GM12878 (cell line): Measurements from ENCODE around the gene FAM20B. TPM values are rescaled to one million over a fixed set of nuclear protein-coding genes. Genes with fewer than 3 reads are reported as not detected.

Source experiments
- ATAC-seq: fragments of 200-7000 bp; cut with Tn5 transposase; 3 replicates; pipeline ENCODE4 v1.9.1; 2020; ENCODE audit warnings: mild to moderate bottlenecking, moderate library complexity
- BruUV-seq: library from RNA; stranded (reverse); fragments of 400-500 nt; replicated peaks from 2 replicates; lab custom pipeline; 2021; lab: Mats Ljungman, UMichigan
- CTCF ChIA-PET: fragments of 300-600 bp; sonication (Branson Sonifier 250); formaldehyde crosslinking; extraction: SDS; loops from one replicate; lab custom pipeline; 2021; ENCODE audit warnings: inconsistent platforms; lab: Yijun Ruan, JAX
- POLR2A ChIA-PET: fragments of 350-600 bp; formaldehyde crosslinking; extraction: SDS; loops from one replicate; lab custom pipeline; 2021; ENCODE audit warnings: inconsistent platforms; lab: Charles Lee
- RAD21 ChIA-PET: fragments of 300-600 bp; sonication (Branson Sonifier 250); formaldehyde crosslinking; loops from one replicate; lab custom pipeline; 2023; ENCODE audit warnings: antibody characterized with exemption; ENCODE audit not compliant: unreplicated experiment; lab: Charles Lee
- SMC1A ChIA-PET: fragments of 300-600 bp; sonication (Branson Sonifier 250); formaldehyde crosslinking; loops from one replicate; lab custom pipeline; 2023; ENCODE audit not compliant: unreplicated experiment, uncharacterized antibody; lab: Charles Lee
- DNase-seq: peaks from one replicate; pipeline ENCODE4 v3.0.0-alpha.2; 2011; ENCODE audit warnings: low read depth, low spot score
- FAIRE-seq: peaks from 3 replicates; lab custom pipeline; 2011; peaks lifted over from hg19 to GRCh38; lab: Jason Lieb, UNC
- H2AFZ ChIP-seq: 2 replicates; pipeline ENCODE4 v1.6.0; 2011; ENCODE audit warnings: low read depth, low read length, control low read depth; ENCODE audit not compliant: control insufficient read depth
- H3K27ac ChIP-seq: 2 replicates; pipeline ENCODE4 v1.5.1; 2011; ENCODE audit warnings: control low read depth; ENCODE audit not compliant: control insufficient read depth, insufficient read depth
- H3K27me3 ChIP-seq, 2 experiments: replicated peaks in 1 of 2; 2 replicates each; pipeline versions ENCODE4 v1.6.0 to v1.6.1; 2011; ENCODE audit warnings: low read length in 1 of 2; ENCODE audit not compliant: control insufficient read depth in 2 of 2, insufficient read depth in 2 of 2
- H3K36me3 ChIP-seq, 2 experiments: 2 replicates each; pipeline ENCODE4 v1.5.1; 2011; ENCODE audit warnings: low read length in 1 of 2; ENCODE audit not compliant: control insufficient read depth in 2 of 2, insufficient read depth in 2 of 2
- H3K4me1 ChIP-seq: 2 replicates; pipeline ENCODE4 v1.6.1; 2011; ENCODE audit warnings: mild to moderate bottlenecking, low read length, moderate library complexity, mixed read lengths; ENCODE audit not compliant: control insufficient read depth, insufficient read depth
- H3K4me2 ChIP-seq: 2 replicates; pipeline ENCODE4 v1.6.0; 2011; ENCODE audit warnings: control low read depth; ENCODE audit not compliant: control insufficient read depth, insufficient read depth
- H3K4me3 ChIP-seq: fragments of 200-600 bp; sonication (generic); 2 replicates; pipeline ENCODE4 v1.5.1; 2016
- H3K79me2 ChIP-seq: 2 replicates; pipeline ENCODE4 v1.6.0; 2011; ENCODE audit warnings: low read length; ENCODE audit not compliant: control insufficient read depth, insufficient read depth
- H3K9ac ChIP-seq: 2 replicates; pipeline ENCODE4 v1.8.0; 2011; ENCODE audit warnings: low read length, control low read depth, mixed read lengths; ENCODE audit not compliant: control insufficient read depth, insufficient read depth
- H3K9me3 ChIP-seq: replicated peaks from 3 replicates; pipeline ENCODE4 v1.5.1; 2011; ENCODE audit warnings: mild to moderate bottlenecking, low read length; ENCODE audit not compliant: control insufficient read depth, insufficient read depth
- H4K20me1 ChIP-seq: 2 replicates; pipeline ENCODE4 v1.6.0; 2011; ENCODE audit not compliant: control insufficient read depth, insufficient read depth
- BCLAF1 ChIP-seq: fragments of 450-650 bp; IDR thresholded peaks from 2 replicates; pipeline ENCODE4 v1.6.1; 2017; ENCODE audit warnings: antibody characterized with exemption, mild to moderate bottlenecking, moderate library complexity
- CBFB ChIP-seq: IDR thresholded peaks from 2 replicates; pipeline ENCODE4 v1.6.1; 2016; ENCODE audit warnings: antibody characterized with exemption, low read depth
- CBX5 ChIP-seq: sonication (generic); IDR thresholded peaks from 2 replicates; pipeline ENCODE4 v1.6.1; 2016; ENCODE audit warnings: low read depth, moderate library complexity, mild to moderate bottlenecking, inconsistent platforms
- CHD4 ChIP-seq: fragments of 200-600 bp; sonication (generic); IDR thresholded peaks from 2 replicates; pipeline ENCODE4 v1.6.1; 2016; ENCODE audit warnings: mild to moderate bottlenecking
- HDAC6 ChIP-seq: fragments of 200-600 bp; sonication (generic); IDR thresholded peaks from one replicate; pipeline ENCODE4 v1.8.0; 2017; ENCODE audit warnings: antibody characterized with exemption; ENCODE audit not compliant: unreplicated experiment
- MYC ChIP-seq: IDR thresholded peaks from 2 replicates; pipeline ENCODE4 v1.6.1; 2011; ENCODE audit warnings: mild to moderate bottlenecking, low read length, moderate library complexity, inconsistent platforms; ENCODE audit not compliant: insufficient read depth, insufficient replicate concordance, insufficient read length, severe bottlenecking
- NRF1 ChIP-seq: conservative IDR thresholded peaks from 2 replicates; pipeline ENCODE4 v1.6.1; 2011; ENCODE audit warnings: mild to moderate bottlenecking, low read depth, low read length, improper control_type of control experiment
- POLR2AphosphoS2 ChIP-seq: IDR thresholded peaks from 2 replicates; pipeline ENCODE4 v1.6.1; 2011; ENCODE audit warnings: low read depth, mild to moderate bottlenecking, low read length, improper control_type of control experiment, moderate library complexity
- PRDM15 ChIP-seq: fragments of 450-650 bp; formaldehyde crosslinking; IDR thresholded peaks from 2 replicates; pipeline ENCODE4 v1.4.0; 2020; ENCODE audit warnings: mild to moderate bottlenecking, moderate library complexity
- SREBF2 ChIP-seq: IDR thresholded peaks from 2 replicates; pipeline ENCODE4 v1.6.1; 2012; ENCODE audit warnings: mild to moderate bottlenecking, low read length
- SUZ12 ChIP-seq: fragments of 200-600 bp; sonication (generic); IDR thresholded peaks from one replicate; pipeline ENCODE4 v1.6.1; 2018; ENCODE audit warnings: antibody characterized with exemption, mild to moderate bottlenecking; ENCODE audit not compliant: unreplicated experiment
- TARDBP ChIP-seq: IDR thresholded peaks from 2 replicates; pipeline ENCODE4 v1.6.1; 2016; ENCODE audit warnings: borderline replicate concordance
- YY1 ChIP-seq: IDR thresholded peaks from 2 replicates; pipeline ENCODE4 v1.6.1; 2011; ENCODE audit warnings: low read depth, mild to moderate bottlenecking, low read length
- WGBS: methylation state at CpG from one replicate; pipeline ENCODE4 v1.1.6; 2016; ENCODE audit warnings: low lambda C conversion rate; ENCODE audit not compliant: insufficient replicate concordance, insufficient coverage; ENCODE audit errors: missing lambda C conversion rate; 5-methylcytosine and 5-hydroxymethylcytosine counted together
- in situ Hi-C: fragments of 300-500 bp; cut with MboI; formaldehyde crosslinking; loops from 9 replicates; pipeline ENCODE4 v1.14.3; 2018; ENCODE audit warnings: mixed read lengths
- intact Hi-C: fragments of 100-400 bp; cut with micrococcal nuclease; formaldehyde crosslinking; loops from one replicate; pipeline ENCODE4 v1.14.2; 2022; ENCODE audit not compliant: unreplicated experiment
- polyA plus RNA-seq, 11 experiments: library from polyadenylated mRNA; depleted of rRNA in 4 of 11; unstranded in 6 of 11; stranded (reverse) in 5 of 11; fragments of >200 nt; fragmentation: Nextera tagmentation in 4 of 11; fragmentation: Illumina TruSeq in 1 of 11; extraction: Ambion mirVana in 4 of 11; extraction: Trizol in 1 of 11; gene quantifications; 1 replicate in 1 of 11; 2 replicates in 10 of 11; pipeline versions ENCODE4 v1.2.1 to v1.2.3, GENCODE V29; 2011 to 2016; ENCODE audit warnings: inconsistent platforms in 2 of 11, missing spikeins in 2 of 11, low read depth in 1 of 11
- total RNA-seq, 4 experiments: library from RNA; depleted of rRNA in 3 of 4; stranded (reverse); fragments of >200 nt in 3 of 4; fragmentation: Illumina TruSeq in 1 of 4; extraction: Trizol in 1 of 4; gene quantifications; 2 replicates each; pipeline versions ENCODE4 v1.2.1 to v1.2.3, GENCODE V29; 2013 to 2021

FAM20B gene
- total and polyA plus RNA-seq, 10 of the 15 experiments (the other 5 are each of a cell fraction or from before 2014, with no cell fraction given), result 2.4 to 25.6 (median 12.8) TPM

GRCh38 chr1:179048339-179049124, 22.8 kb downstream of the FAM20B start:
- peaks cover 3% of the 10 kb centered on the region; the same call in 1 of the 2 replicates for H3K4me1 ChIP-seq
- CTCF ChIA-PET, result interaction anchor here (0.6 to 1.2 kb wide), 5 partner anchors 30 to 762 kb away, joined by 3 to 5 read pairs (median 4); no protein-coding TSS in a partner anchor
- FAIRE-seq, result no peak
- in situ Hi-C loops, result no loop called here
- BruUV-seq, result no TSS peak
- no peak overlapping the region for H3K4me3 ChIP-seq
- no peak overlapping the region for H3K27ac ChIP-seq
- 95% methylated on average over 1 of the region's 1 CpG for WGBS
- DNase-seq, result no peak
- ATAC-seq, result no peak
- no peaks in the 10 kb centered on the region; a peak in 1 of 4 replicates for H3K36me3 ChIP-seq
- SMC1A ChIA-PET, result interaction anchor here (0.8 to 1.6 kb wide), 5 partner anchors 10 to 81 kb away, joined by 3 to 8 read pairs (median 3); no protein-coding TSS in a partner anchor
- H3K4me2 ChIP-seq, result no peak overlapping the region
- no peak overlapping the region for H3K9ac ChIP-seq
- POLR2A ChIA-PET, result no interaction called here
- no peaks in the 10 kb centered on the region for H3K27me3 ChIP-seq
- RAD21 ChIA-PET, result no interaction called here
- no peak overlapping the region for H2AFZ ChIP-seq
- no peaks in the 10 kb centered on the region for H4K20me1 ChIP-seq
- intact Hi-C loops, result no loop called here
- no peaks in the 10 kb centered on the region for H3K79me2 ChIP-seq
- no peaks in the 10 kb centered on the region for H3K9me3 ChIP-seq
- no peak for TF ChIP-seq POLR2AphosphoS2
- no peak for TF ChIP-seq NRF1
- no peak for TF ChIP-seq CHD4
- TF ChIP-seq YY1, result no peak
- no peak for TF ChIP-seq PRDM15 (CRISPR knock-in tag)
- no peak for TF ChIP-seq CBX5
- no peak for TF ChIP-seq MYC
- no peak for TF ChIP-seq CBFB
- no peak for TF ChIP-seq TARDBP
- TF ChIP-seq SREBF2, result no peak
- no peak for TF ChIP-seq SUZ12
- TF ChIP-seq BCLAF1, result no peak
- TF ChIP-seq HDAC6, result no peak
